Hematopoietic multipotent progenitor cell (in vitro differentiated cells): ENCODE measurements around the gene SRCAP. TPM values are rescaled to one million over a fixed set of nuclear protein-coding genes. Genes with fewer than 3 reads are reported as not detected.
A peak's percentile ranks its signal among the peaks of the same experiment; 100 is the strongest.

Source experiments
- DNase-seq, 3 donors: peaks; one replicate each; pipeline ENCODE4 v3.0.0-alpha.2; 2011 to 2015; ENCODE audit warnings: low read depth in 2 of 3, low spot score in 2 of 3
- total RNA-seq: library from RNA; depleted of rRNA; stranded (reverse); fragments of >200 nt; gene quantifications from one replicate; pipeline ENCODE4 v1.2.3, GENCODE V29; 2012

Gene SRCAP
- 30.4 TPM for total RNA-seq

DNA sequence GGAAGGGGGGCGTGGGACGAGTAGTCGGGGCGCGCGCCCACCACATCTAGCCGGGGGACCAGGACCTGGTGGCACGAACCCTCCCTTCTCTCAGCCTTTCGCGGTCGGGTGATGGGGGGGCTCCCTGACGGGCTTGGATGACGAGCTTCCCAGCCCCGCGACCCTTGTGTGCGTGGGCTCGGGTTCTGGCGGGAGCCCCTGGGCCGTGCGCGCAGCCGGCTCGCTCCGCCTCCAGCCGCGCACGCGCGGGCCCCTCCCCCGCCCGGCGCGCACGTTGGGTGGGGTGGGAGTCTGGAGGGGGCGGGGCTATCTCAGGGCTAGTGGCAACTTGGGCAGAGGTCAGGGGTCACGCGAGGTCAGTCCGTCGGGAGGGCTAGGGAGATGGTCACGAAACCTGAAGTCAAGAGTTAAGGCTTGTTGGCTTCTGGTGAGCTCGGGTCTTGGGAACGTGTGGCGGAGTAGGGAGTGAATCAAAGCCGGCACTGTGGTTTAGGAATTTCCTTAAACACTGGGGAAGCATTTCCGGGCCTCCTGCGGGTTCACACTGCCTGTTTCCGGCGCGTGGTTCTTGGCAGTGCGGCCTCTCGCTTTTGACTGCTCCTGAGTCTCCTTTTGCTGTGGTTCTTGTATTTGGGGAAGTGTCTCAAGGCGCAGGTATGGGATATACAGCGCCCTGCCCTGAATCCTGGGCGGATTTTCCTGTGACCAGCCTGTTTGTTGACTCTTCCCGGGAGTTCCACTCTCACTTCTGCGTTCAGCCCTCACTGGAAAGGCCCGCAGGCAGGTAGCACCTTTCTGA is at the start of gene SRCAP:
TSS of gene SRCAP (plus strand) at position 356 of the 799 bp plus-strand sequence. CDS start 1,654 bp downstream, outside the sequence.
- DNase-seq = peak; percentile 40 to 58 (median 53)

- DNase-seq = peak in 2 of 3 donors; percentile 64 to 83
These were observed 49.1 kb upstream of the SRCAP start for GRCh38 chr16:30649725-30650368.

GRCh38 chr16:30650369-30651123 is 48.4 kb upstream of the SRCAP start, which contains the start of gene PRR14:
PRR14 (plus strand) TSS chr16:30650960; CDS start chr16:30651646, 686 bp downstream.
- peak; percentile 93 to 100 (median 100) for DNase-seq

GRCh38 chr16:30651124-30652004 is 47.6 kb upstream of the SRCAP start:
- DNase-seq = peak; percentile 64 to 83 (median 81)

GRCh38 chr16:30652005-30652296 is 47.0 kb upstream of the SRCAP start:
- no peak for DNase-seq

DNA sequence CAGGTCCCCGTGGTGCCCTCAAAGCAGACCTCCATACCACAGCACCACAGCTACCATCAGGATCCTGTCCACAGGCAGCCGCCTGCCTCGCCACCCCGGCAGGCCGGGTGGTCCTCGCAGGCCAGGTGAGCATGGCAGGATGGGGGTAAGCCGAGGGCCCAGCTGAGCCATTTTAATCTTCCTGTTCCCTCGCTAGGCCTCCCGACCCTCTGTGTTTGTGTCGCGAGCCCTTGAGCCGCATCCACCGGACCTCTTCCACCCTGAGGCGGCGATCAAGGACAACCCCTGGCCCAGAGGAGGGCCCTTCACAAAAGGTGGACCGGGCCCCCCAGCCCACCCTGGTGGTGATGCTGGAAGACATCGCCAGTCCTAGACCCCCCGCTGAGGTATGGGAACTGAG is 46.3 kb upstream of the SRCAP start:
- no peak for DNase-seq

DNA sequence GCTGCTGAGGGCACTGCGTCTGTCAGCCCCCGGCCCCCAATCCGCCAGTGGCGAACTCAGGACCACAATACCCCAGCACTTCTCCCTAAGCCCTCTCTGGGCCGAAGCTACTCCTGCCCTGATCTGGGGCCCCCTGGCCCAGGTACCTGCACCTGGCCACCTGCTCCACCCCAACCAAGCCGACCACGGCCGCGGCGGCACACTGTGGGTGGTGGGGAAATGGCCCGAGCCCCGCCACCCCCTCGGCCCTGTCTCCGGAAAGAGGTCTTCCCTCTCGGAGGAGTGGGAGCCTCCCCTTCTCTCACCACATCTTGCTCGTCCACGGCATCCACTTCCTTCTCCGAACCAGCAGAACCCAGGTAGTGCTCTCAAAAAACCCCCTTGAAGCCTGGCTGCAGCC is 44.1 kb upstream of the SRCAP start:
- no peak for DNase-seq

GRCh38 chr16:30655815-30656347 is 43.1 kb upstream of the SRCAP start:
- no peak for DNase-seq

GRCh38 chr16:30656388-30656787 is 42.6 kb upstream of the SRCAP start:
- DNase-seq = no peak

DNA sequence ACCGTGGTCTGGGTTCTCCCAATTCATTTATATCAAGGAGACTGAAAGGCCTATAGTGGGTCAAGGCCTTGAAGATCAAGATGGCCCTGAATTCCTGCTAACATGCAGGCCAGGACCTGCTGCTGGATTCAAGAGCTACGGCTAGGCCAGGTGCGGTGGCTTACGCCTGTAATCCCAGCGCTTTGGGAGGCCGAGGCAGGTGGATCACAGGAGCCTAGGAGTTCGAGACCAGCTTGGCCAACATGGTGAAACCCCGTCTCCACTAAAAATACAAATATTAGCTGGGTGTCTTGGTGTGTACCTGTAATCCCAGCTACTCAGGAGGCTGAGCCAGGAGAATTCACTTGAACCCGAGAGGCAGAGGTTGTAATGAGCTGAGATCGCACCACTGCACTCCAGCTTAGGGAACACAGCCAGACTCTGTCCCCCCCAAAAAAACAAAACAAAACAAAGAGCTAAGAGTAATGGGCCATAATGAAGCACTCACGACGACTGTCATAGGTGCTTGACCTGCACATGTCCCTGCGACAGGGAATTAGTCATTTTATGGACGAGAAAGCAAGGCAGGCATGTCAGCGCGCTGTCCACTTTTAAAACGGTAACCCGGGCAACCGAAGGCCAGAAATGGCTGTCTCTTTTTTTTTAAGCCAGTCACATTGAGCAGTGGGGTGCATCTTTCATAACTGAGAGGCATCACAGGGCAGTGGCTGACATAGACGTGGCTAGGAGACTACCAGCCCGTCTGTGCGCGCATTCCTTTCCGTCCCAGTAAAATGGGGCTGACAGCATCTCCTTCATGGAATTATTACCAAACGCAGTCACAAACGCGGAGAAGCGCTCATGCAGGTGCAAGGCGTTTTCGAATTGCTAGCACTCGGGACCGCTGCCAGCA is 41.8 kb upstream of the SRCAP start:
- no peak for DNase-seq

DNA sequence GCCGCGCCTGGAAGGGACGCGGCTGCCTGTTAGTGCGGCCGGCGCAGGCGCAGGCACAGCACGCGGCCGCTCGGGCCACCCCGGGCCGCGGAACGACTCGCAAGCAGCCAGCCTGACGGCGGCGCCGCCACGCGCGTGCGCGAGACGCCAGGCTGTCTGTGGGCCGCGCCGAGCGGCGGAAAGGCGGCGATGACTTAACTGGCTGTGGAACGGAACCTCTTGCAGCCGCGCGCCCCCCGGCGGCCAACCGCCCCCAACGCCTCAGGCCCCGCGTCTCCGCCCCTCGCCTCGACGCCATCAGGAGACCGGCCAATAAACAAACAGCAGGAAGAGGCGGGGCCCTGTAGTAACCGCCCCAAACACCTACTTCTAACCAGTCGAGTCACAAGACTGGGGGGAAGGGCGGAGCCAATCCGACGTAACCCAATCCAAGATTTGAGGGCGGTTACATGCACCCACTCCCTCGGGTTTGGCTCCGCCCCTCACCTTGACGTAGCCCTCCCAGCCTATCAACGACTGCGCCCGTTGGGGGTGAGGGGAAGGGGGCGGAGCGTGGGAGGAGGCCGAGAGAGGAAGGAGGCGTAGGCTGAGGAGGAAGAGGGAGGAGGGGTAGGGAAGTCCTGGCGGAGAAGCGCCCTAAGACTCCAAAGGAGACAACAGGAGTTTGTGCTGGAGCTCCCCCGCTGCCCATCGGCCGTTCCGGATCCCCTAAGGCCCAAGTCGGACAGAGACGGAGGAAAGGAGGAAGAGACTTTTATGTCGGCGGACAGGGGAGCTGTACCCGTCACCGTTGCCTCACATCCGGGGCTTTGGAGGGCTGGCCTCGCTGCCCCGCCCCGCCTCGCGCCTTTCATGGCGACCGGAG is 40.9 kb upstream of the SRCAP start, which contains the start of gene FBRS:
TSS of gene FBRS (plus strand) at position 566 of the 865 bp plus-strand sequence. CDS start 1,088 bp downstream, outside the sequence.
- DNase-seq = peak; percentile 99 to 100 (median 100)

DNA sequence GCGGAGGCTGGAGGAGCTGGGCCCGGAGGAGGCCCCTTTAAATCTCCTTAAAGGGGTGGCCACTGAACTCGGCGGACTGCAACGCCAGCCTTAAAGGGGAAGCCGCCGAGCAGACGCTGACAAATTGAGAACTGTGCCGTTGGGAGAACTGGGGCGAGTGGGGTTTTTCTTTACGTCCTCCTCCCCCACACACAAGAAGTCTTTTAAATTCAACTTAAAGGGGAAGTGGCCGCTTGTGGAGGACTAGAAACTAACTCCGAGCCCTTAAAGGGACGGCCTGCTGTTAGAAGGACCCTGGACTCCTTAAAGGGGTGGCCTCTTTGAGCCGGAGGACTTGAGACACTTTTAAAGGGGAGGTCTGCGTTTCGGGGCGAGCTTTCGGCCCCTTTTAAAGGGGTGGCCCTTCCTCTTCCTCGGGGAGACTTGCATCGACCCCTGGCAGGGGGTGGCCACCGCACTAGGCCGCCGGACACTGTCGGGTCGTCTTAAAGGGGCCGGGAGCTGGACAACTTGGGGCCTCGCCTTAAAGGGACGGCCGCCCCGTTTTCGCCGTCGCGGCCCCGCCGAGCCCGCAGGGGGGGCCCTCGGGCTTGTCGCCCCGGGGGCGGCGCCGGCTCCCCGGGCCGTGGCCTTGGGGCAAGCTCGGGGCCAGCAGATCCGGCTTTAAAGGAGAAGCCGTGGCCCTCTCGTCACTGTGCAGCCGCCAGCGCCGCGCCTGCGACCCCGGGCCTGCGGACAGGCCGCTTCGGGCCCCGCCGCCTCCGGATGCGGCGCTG is 40.1 kb upstream of the SRCAP start:
- DNase-seq = peak in 2 of 3 donors; percentile 98 to 99

- peak in 2 of 3 donors; percentile 50 to 62 for DNase-seq
These were observed 39.2 kb upstream of the SRCAP start for GRCh38 chr16:30659507-30660423.

GRCh38 chr16:30660424-30661261 is 38.3 kb upstream of the SRCAP start:
- peak in 2 of 3 donors; percentile 83 to 85 for DNase-seq

DNA sequence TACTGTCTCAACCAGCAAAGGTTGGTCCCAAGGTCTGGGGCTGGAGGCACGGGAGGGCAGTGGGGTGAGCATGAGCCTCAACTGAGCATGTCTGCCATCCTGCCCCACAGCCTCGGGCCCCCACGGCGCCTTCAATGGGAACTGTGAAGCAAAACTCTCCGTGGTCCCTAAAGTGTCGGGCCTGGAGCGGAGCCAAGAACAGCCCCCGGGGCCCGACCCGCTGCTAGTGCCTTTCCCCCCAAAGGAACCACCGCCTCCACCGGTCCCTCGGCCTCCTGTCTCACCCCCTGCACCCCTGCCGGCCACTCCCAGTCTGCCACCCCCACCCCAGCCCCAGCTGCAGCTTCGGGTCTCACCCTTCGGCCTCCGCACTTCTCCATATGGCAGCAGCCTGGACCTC is 36.5 kb upstream of the SRCAP start:
- no peak for DNase-seq
